Upper lobe of left lung (tissue), 6 donors: ENCODE data around the gene ASIC2. TPM values are rescaled to one million over a fixed set of nuclear protein-coding genes. Genes with fewer than 3 reads are reported as not detected.
A peak's percentile ranks its signal among the peaks of the same experiment; 100 is the strongest.

Experiments
- ATAC-seq, 2 donors: fragments of 200-7000 bp; cut with Tn5 transposase; one replicate each; pipeline ENCODE4 v1.9.1; 2022; ENCODE audit warnings: mild to moderate bottlenecking in 2 of 2, moderate library complexity in 2 of 2; ENCODE audit not compliant: low FRiP score in 2 of 2
- DNase-seq, 2 donors: peaks; one replicate each; pipeline ENCODE4 v3.0.0-alpha.2; 2019 to 2020
- H3K27ac ChIP-seq, 4 donors: fragments of 200-600 bp; sonication (generic); one replicate each; pipeline ENCODE4 v1.5.1; 2016 to 2019
- H3K27me3 ChIP-seq, 4 donors: fragments of 200-600 bp; sonication (generic); one replicate each; pipeline ENCODE4 v1.5.1; 2017 to 2019
- H3K36me3 ChIP-seq, 4 donors: fragments of 200-600 bp; sonication (generic); one replicate each; pipeline ENCODE4 v1.5.1; 2016 to 2019
- H3K4me1 ChIP-seq, 4 donors: fragments of 200-600 bp; sonication (generic); one replicate each; pipeline ENCODE4 v1.5.1; 2018 to 2019
- H3K4me3 ChIP-seq, 4 donors: fragments of 200-600 bp; sonication (generic); one replicate each; pipeline ENCODE4 v1.5.1; 2017 to 2019; ENCODE audit warnings: mild to moderate bottlenecking in 2 of 4, moderate library complexity in 1 of 4
- H3K9me3 ChIP-seq, 4 donors: fragments of 200-600 bp; sonication (generic); one replicate each; pipeline ENCODE4 v1.5.1; 2018 to 2019
- CTCF ChIP-seq, 6 experiments: fragments of 450-650 bp in 4 of 6; fragments of 200-600 bp in 2 of 6; sonication (generic) in 2 of 6; IDR thresholded peaks; one replicate each; pipeline ENCODE4 v1.5.1; 2016 to 2019; ENCODE audit warnings: antibody characterized with exemption in 6 of 6
- EP300 ChIP-seq, 4 donors: sonication (generic); formaldehyde crosslinking; IDR thresholded peaks; one replicate each; pipeline ENCODE4 v1.5.1; 2017; ENCODE audit warnings: antibody characterized with exemption in 4 of 4, control low read depth in 2 of 4
- POLR2A ChIP-seq, 4 donors: fragments of 450-650 bp; IDR thresholded peaks; one replicate each; pipeline ENCODE4 v1.5.1; 2016 to 2017; ENCODE audit warnings: antibody characterized with exemption in 4 of 4, mild to moderate bottlenecking in 2 of 4
- POLR2AphosphoS5 ChIP-seq, 2 donors: sonication (generic); formaldehyde crosslinking; IDR thresholded peaks; one replicate each; pipeline ENCODE4 v1.5.1; 2017; ENCODE audit warnings: antibody characterized with exemption in 2 of 2
- WGBS, 2 donors: methylation state at CpG; one replicate each; pipeline ENCODE4 v1.1.5; 2017 to 2018; 5-methylcytosine and 5-hydroxymethylcytosine counted together
- total RNA-seq, 6 donors: library from RNA; depleted of rRNA in 4 of 6; stranded (reverse); fragments of >200 nt in 4 of 6; gene quantifications; one replicate each; pipeline versions ENCODE4 v1.1.0 to v1.2.1, GENCODE V29; 2016 to 2021
- donor health status: DM: no; HTN: no; CAD: no; lungs with moderate emphysema.
- donor health status: DM: no; HTN: yes; CAD: no; lungs with severe emphysema.

Gene ASIC2
- total RNA-seq, 6 donors from 2014 or later, result 0.17 TPM; not detected in 5

DNA sequence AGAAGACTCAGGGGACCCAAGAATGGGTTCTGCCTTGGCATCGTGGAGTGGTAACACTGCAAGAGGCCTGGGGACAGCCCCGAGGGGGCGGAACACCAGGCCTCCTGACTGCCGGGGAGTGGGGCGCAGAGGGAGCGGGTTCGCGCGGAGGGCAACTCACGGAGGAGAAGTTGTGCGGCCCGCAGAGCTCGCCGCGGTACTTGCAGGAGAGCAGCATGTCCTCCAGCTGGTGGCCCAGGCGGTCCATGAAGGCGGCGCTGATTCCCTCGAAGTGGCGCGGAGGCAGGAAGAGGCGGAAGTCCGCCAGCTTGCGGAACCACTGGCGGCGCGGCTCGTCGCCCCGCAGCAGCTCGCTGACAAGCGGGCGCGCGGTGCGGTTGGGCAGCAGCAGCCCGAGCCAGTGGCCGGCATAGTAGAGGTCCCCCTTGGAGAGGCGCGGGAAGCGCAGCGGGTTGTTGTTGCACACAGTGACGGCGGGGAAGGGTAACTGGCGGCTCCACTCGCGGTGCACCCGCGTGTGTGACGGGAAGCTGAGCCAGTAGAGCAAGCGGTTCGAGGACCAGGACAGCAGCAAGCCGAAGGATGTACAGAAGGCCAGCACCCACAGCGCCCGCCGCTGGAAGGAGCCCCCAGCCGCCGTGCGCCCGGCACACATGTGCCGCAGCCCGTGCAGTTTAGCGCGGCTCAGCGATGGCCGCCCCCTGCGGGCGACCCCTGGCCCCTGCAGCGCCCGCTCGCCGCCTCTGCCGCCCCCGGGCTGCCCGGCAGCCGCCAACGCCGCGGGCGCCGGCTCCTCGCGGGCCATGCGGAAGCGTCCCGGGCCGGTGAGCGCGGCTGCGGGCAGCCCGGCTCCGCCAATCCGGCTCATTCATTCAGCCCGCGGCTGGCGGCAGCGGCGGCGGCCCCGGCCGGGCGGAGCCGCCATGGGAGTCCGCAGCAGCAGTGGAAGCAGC, 1.6 kb downstream of the ASIC2 start:
- Histone ChIP-seq H3K36me3 (no peaks in the 10 kb centered on the region), H3K9me3 (no peaks in the 10 kb centered on the region), H3K4me1 (peaks cover 16 to 26% (median 21%) of the 10 kb centered on the region in 4 donors), H3K4me3 (peak overlapping the region; percentile 25 to 43 (median 28)), H3K27me3 (peaks cover 0 to 39% (median 16%) of the 10 kb centered on the region in 4 donors), H3K27ac (no peak overlapping the region)
- 0 to 3% methylated on average over 14 to 60 of the region's 104 CpGs for WGBS, 2 donors
- TF ChIP-seq CTCF (IDR thresholded peaks at IDR 0.05) (peak in 1 of 6 experiments; percentile 1), POLR2AphosphoS5 (IDR thresholded peaks at IDR 0.05) (no peak), EP300 (IDR thresholded peaks at IDR 0.05) (no peak), POLR2A (IDR thresholded peaks at IDR 0.05) (no peak)
- DNase-seq, result peak in 1 of 2 donors; percentile 84
- ATAC-seq, result peak in 1 of 2 donors; percentile 61

GRCh38 chr17:33290253-33290652, 2.8 kb downstream of the ASIC2 start:
- Histone ChIP-seq H3K9me3 (no peaks in the 10 kb centered on the region), H3K4me1 (peaks cover 20 to 26% (median 21%) of the 10 kb centered on the region in 4 donors), H3K4me3 (no peak overlapping the region), H3K27ac (no peak overlapping the region), H3K36me3 (no peaks in the 10 kb centered on the region), H3K27me3 (peaks cover 0 to 39% (median 16%) of the 10 kb centered on the region in 4 donors)
- TF ChIP-seq POLR2AphosphoS5 (IDR thresholded peaks at IDR 0.05) (no peak), CTCF (IDR thresholded peaks at IDR 0.05) (no peak), EP300 (IDR thresholded peaks at IDR 0.05) (no peak), POLR2A (IDR thresholded peaks at IDR 0.05) (no peak)
- ATAC-seq (no peak), DNase-seq (no peak)
- 73 to 93% methylated on average over 3 to 8 of the region's 8 CpGs for WGBS, 2 donors

DNA sequence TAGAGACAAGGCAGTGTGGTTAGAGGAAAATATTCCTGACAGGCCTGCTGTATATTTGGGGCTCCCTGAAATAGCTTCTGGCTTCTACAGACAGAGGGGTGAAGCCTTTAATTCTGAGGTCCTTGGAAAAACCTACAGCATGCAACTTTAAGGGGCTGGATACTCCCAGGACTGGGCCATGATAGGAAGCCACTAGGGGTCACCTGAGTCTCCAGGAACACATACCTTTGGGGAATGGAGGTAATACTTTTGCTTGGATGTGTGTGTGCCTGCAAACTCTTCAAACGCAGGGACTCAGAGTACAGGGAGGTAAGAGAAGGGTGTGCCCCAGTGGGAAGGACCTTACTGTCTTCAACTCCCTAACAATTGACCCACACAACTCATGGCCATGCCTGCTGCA, 4.1 kb downstream of the ASIC2 start:
- TF ChIP-seq POLR2A (IDR thresholded peaks at IDR 0.05), result no peak
- TF ChIP-seq POLR2AphosphoS5 (IDR thresholded peaks at IDR 0.05), result no peak
- TF ChIP-seq CTCF (IDR thresholded peaks at IDR 0.05), result no peak
- no peak for TF ChIP-seq EP300 (IDR thresholded peaks at IDR 0.05)
- Histone ChIP-seq H3K36me3 (no peaks in the 10 kb centered on the region), H3K4me3 (no peak overlapping the region), H3K27ac (no peak overlapping the region), H3K4me1 (peaks cover 26 to 35% (median 28%) of the 10 kb centered on the region in 4 donors), H3K9me3 (no peaks in the 10 kb centered on the region), H3K27me3 (peaks cover 0 to 35% (median 16%) of the 10 kb centered on the region in 4 donors)
- 21 to 83% methylated on average over 1 of the region's 1 CpG for WGBS, 2 donors
- DNase-seq (no peak), ATAC-seq (no peak)

DNA sequence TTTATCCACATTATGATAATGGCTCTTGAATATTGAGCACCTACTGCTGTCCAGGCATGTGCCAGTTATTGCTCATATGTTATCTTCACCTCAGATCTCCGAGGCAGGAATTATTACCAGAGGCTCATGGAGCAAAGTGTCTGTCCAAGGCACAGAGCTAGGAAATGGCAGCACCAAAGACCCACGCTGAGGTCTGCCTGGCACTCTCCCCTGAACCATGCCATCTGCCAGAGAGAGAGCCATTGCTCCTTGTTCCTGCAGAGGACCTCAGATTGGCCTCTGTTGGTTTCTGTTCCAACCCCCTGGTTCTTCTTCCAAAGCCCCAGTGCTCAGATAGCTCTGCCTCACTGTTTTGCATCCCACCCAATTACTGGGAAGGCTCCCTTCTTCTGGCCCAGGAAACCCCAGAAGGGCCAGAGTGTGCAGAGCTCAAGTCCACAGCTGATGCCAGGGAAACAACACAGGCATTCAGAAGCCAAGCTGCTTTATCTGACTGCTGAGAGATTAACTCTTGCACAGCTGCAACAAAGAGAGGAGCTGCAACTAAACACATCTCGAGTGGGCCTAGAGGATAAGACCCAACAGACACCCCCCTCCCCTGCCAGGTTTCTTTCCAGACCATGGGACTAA, 5.9 kb downstream of the ASIC2 start:
- H3K4me1 ChIP-seq, result peaks cover 18 to 22% (median 20%) of the 10 kb centered on the region in 4 donors
- no peaks in the 10 kb centered on the region for H3K9me3 ChIP-seq
- ATAC-seq (no peak), DNase-seq (no peak)
- 65 to 73% methylated on average over 3 of the region's 3 CpGs for WGBS, 2 donors
- no peak overlapping the region for H3K4me3 ChIP-seq
- peaks cover 0 to 18% (median 8%) of the 10 kb centered on the region in 4 donors for H3K27me3 ChIP-seq
- H3K36me3 ChIP-seq, result no peaks in the 10 kb centered on the region
- no peak for TF ChIP-seq EP300 (IDR thresholded peaks at IDR 0.05)
- TF ChIP-seq CTCF (IDR thresholded peaks at IDR 0.05), result no peak
- TF ChIP-seq POLR2AphosphoS5 (IDR thresholded peaks at IDR 0.05), result no peak
- TF ChIP-seq POLR2A (IDR thresholded peaks at IDR 0.05), result no peak
- H3K27ac ChIP-seq, result no peak overlapping the region
